Endothelial cell of umbilical vein (primary cell): ENCODE measurements around the gene AATF. TPM values are rescaled to one million over a fixed set of nuclear protein-coding genes. Genes with fewer than 3 reads are reported as not detected.

Source experiments
- BruUV-seq: library from RNA; stranded (reverse); fragments of 400-500 nt; replicated peaks from 2 replicates; lab custom pipeline; 2021; lab: Mats Ljungman, UMichigan
- CTCF ChIA-PET: fragments of 300-600, 350-600 bp; sonication (Branson Sonifier 250); formaldehyde crosslinking; loops from one replicate; lab custom pipeline; 2021; ENCODE audit warnings: antibody characterized with exemption, inconsistent platforms; lab: Charles Lee
- POLR2A ChIA-PET: fragments of 300-600, 350-600 bp; sonication (Branson Sonifier 250); formaldehyde crosslinking; loops from one replicate; lab custom pipeline; 2021; ENCODE audit warnings: antibody characterized with exemption, inconsistent platforms; lab: Charles Lee
- DNase-seq: peaks from one replicate; pipeline ENCODE4 v3.0.0-alpha.2; 2011; ENCODE audit warnings: low read depth, low spot score
- FAIRE-seq: peaks from 2 replicates; lab custom pipeline; 2011; peaks lifted over from hg19 to GRCh38; lab: Jason Lieb, UNC
- H2AFZ ChIP-seq: 2 replicates; pipeline ENCODE4 v1.6.0; 2012; ENCODE audit warnings: low read depth, low read length, control low read depth, inconsistent platforms
- H3K27ac ChIP-seq: 2 replicates; pipeline ENCODE4 v1.5.1; 2011; ENCODE audit warnings: low read depth, mild to moderate bottlenecking, control low read depth, low read length, moderate library complexity; ENCODE audit not compliant: insufficient read depth
- H3K27me3 ChIP-seq, 2 experiments: 2 replicates each; pipeline versions ENCODE4 v1.6.0 to v1.6.1; 2011; ENCODE audit warnings: low read length in 2 of 2, mixed read lengths in 1 of 2; ENCODE audit not compliant: control insufficient read depth in 2 of 2, insufficient read depth in 2 of 2
- H3K36me3 ChIP-seq, 2 experiments: 2 replicates in 1 of 2; 3 replicates in 1 of 2; pipeline ENCODE4 v1.5.1; 2011; ENCODE audit warnings: low read length in 2 of 2, mild to moderate bottlenecking in 1 of 2, moderate library complexity in 1 of 2; ENCODE audit not compliant: control insufficient read depth in 2 of 2, insufficient read depth in 2 of 2; ENCODE audit errors: extremely low read depth in 1 of 2
- H3K4me1 ChIP-seq: 3 replicates; pipeline ENCODE4 v1.5.1; 2011; ENCODE audit warnings: mild to moderate bottlenecking, low read length; ENCODE audit not compliant: control insufficient read depth, insufficient read depth; ENCODE audit errors: extremely low read depth
- H3K4me2 ChIP-seq: 2 replicates; pipeline ENCODE4 v1.6.1; 2011; ENCODE audit warnings: low read length, control low read depth, mixed read lengths; ENCODE audit not compliant: insufficient read depth
- H3K4me3 ChIP-seq, 3 experiments: fragments of 200-600 bp in 1 of 3; sonication (generic), shearing (Covaris generic) in 1 of 3; replicated peaks in 1 of 3; 2 replicates each; pipeline ENCODE4 v1.5.1; 2011 to 2016; ENCODE audit warnings: control low read depth in 3 of 3, low read length in 3 of 3, mild to moderate bottlenecking in 2 of 3, inconsistent platforms in 1 of 3, low read depth in 1 of 3, moderate library complexity in 1 of 3; ENCODE audit not compliant: insufficient read depth in 1 of 3
- H3K79me2 ChIP-seq: 2 replicates; pipeline ENCODE4 v1.6.0; 2012; ENCODE audit warnings: low read length, inconsistent platforms; ENCODE audit not compliant: control insufficient read depth, insufficient read depth
- H3K9ac ChIP-seq: replicated peaks from 2 replicates; pipeline ENCODE3; 2011; ENCODE audit warnings: low read length, control low read depth; ENCODE audit not compliant: insufficient read depth; ENCODE audit errors: extremely low read depth
- H3K9me1 ChIP-seq: replicated peaks from 3 replicates; pipeline ENCODE4 v1.6.0; 2011; ENCODE audit warnings: mild to moderate bottlenecking, low read length; ENCODE audit not compliant: control insufficient read depth, insufficient read depth; ENCODE audit errors: extremely low read depth
- H3K9me3 ChIP-seq: replicated peaks from 2 replicates; pipeline ENCODE4 v1.5.1; 2012; ENCODE audit warnings: low read length, inconsistent platforms; ENCODE audit not compliant: control insufficient read depth, insufficient read depth
- H4K20me1 ChIP-seq: replicated peaks from 2 replicates; pipeline ENCODE3; 2011; ENCODE audit warnings: mild to moderate bottlenecking, low read length; ENCODE audit not compliant: control insufficient read depth, insufficient read depth; ENCODE audit errors: extremely low read depth
- CTCF ChIP-seq, 2 donors: IDR thresholded peaks; 1 replicate in 1 of 2; 2 replicates in 1 of 2; pipeline ENCODE4 v1.5.1; 2011; ENCODE audit warnings: low read length in 2 of 2, mild to moderate bottlenecking in 2 of 2, moderate library complexity in 2 of 2, control low read depth in 1 of 2, inconsistent platforms in 1 of 2, low read depth in 1 of 2; ENCODE audit not compliant: insufficient read depth in 1 of 2; ENCODE audit errors: extremely low read depth in 1 of 2
- EZH2 ChIP-seq: IDR thresholded peaks from 2 replicates; pipeline ENCODE4 v1.6.1; 2012; ENCODE audit warnings: borderline replicate concordance, low read depth, mild to moderate bottlenecking, moderate library complexity, low read length, inconsistent platforms; ENCODE audit not compliant: severe bottlenecking
- FOS ChIP-seq: IDR thresholded peaks from 2 replicates; pipeline ENCODE4 v1.6.1; 2011; ENCODE audit warnings: mild to moderate bottlenecking, low read length, moderate library complexity, borderline replicate concordance; ENCODE audit not compliant: insufficient read depth
- GATA2 ChIP-seq: IDR thresholded peaks from 2 replicates; pipeline ENCODE4 v1.7.0; 2011; ENCODE audit warnings: low read depth, mild to moderate bottlenecking, moderate library complexity, mixed read lengths, low read length; ENCODE audit not compliant: insufficient read length, insufficient read depth
- JUN ChIP-seq: IDR thresholded peaks from 2 replicates; pipeline ENCODE4 v1.6.1; 2011; ENCODE audit warnings: borderline replicate concordance, low read depth; ENCODE audit not compliant: insufficient read length, insufficient read depth
- MYC ChIP-seq: IDR thresholded peaks from one replicate; pipeline ENCODE4 v1.6.1; 2011; ENCODE audit warnings: mild to moderate bottlenecking, low read depth, low read length
- POLR2A ChIP-seq: IDR thresholded peaks from 2 replicates; pipeline ENCODE4 v1.6.1; 2012; ENCODE audit warnings: low read depth, mild to moderate bottlenecking, control low read depth, low read length
- POLR2AphosphoS5 ChIP-seq: IDR thresholded peaks from 2 replicates; pipeline ENCODE4 v1.6.1; 2012; ENCODE audit warnings: low read depth, mild to moderate bottlenecking, control low read depth, low read length, moderate library complexity; ENCODE audit not compliant: insufficient read depth
- dilution Hi-C: fragments of 300-500 bp; cut with MboI; formaldehyde crosslinking; loops from one replicate; pipeline ENCODE4 v1.15.0; 2019; ENCODE audit warnings: low sequenced_read_pairs; ENCODE audit not compliant: extremely low pct_ligation_motif_present
- intact Hi-C: fragments of 100-400 bp; cut with micrococcal nuclease; formaldehyde crosslinking; loops from one replicate; pipeline ENCODE4 v1.10.0; 2022
- polyA plus RNA-seq, 4 experiments: library from polyadenylated mRNA; depleted of rRNA in 3 of 4; stranded (reverse) in 3 of 4; unstranded in 1 of 4; fragments of >200 nt; gene quantifications; 2 replicates each; pipeline versions ENCODE4 v1.2.1 to v1.2.3, GENCODE V29; 2011 to 2012; ENCODE audit warnings: missing spikeins in 1 of 4
- total RNA-seq: library from RNA; stranded (reverse); gene quantifications from 2 replicates; pipeline ENCODE4 v1.2.3, GENCODE V29; 2021
- TF ChIP-seq, protein P1 (sequence below): IDR thresholded peaks from 2 replicates; pipeline ENCODE4 v1.6.1; 2011; ENCODE audit not compliant: insufficient read depth, insufficient read length

The AATF gene
- total and polyA plus RNA-seq, 2 donors (not counting 3 experiments of a cell fraction or from before 2014, with no cell fraction given), result 15.7 to 47.2 TPM

GRCh38 chr17:37068266-37068665, 119.5 kb downstream of the AATF start:
- Histone ChIP-seq H3K4me1 (peaks cover 3% of the 10 kb centered on the region), H2AFZ (no peak overlapping the region), H3K27me3 (peaks cover 16 to 26% of the 10 kb centered on the region in 2 experiments), H3K27ac (no peak overlapping the region), H3K4me2 (no peak overlapping the region), H3K79me2 (no peaks in the 10 kb centered on the region), H3K9me3 (no peaks in the 10 kb centered on the region), H3K36me3 (no peaks in the 10 kb centered on the region), H3K4me3 (no peak overlapping the region), H3K9ac (no peak overlapping the region), H3K9me1 (no peaks in the 10 kb centered on the region), H4K20me1 (no peaks in the 10 kb centered on the region)
- POLR2A ChIA-PET, result no interaction called here
- no TSS peak for BruUV-seq
- CTCF ChIA-PET, result interaction anchor here (1.5 to 2.1 kb wide), 4 partner anchors 11 to 172 kb away, joined by 6 to 10 read pairs (median 8); no protein-coding TSS in a partner anchor
- DNase-seq (no peak), FAIRE-seq (no peak)
- intact Hi-C loops, result no loop called here
- dilution Hi-C loops, result loop anchor here (25.0 kb wide), 1 partner anchor 406 kb away; no protein-coding TSS in a partner anchor
- TF ChIP-seq JUN (no peak), POLR2AphosphoS5 (no peak), FOS (no peak), CTCF (IDR thresholded peaks at IDR 0.05; ENCODE audit: extremely low read depth in 1 of 2, insufficient read depth in 1 of 2, low read depth in 1 of 2, low read length in 2 of 2) (no peak), MYC (no peak), EZH2 (no peak), POLR2A (no peak), GATA2 (no peak)
- TF ChIP-seq, protein P1, sequence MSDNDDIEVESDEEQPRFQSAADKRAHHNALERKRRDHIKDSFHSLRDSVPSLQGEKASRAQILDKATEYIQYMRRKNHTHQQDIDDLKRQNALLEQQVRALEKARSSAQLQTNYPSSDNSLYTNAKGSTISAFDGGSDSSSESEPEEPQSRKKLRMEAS, result no peak
